Measurements from ENCODE around the gene MEA1. TPM values are rescaled to one million over a fixed set of nuclear protein-coding genes. Genes with fewer than 3 reads are reported as not detected.
A peak's percentile ranks its signal among the peaks of the same experiment; 100 is the strongest.

Gene MEA1
- total and polyA plus RNA-seq, 10 of the 15 experiments (the other 5 are each of a cell fraction or from before 2014, with no cell fraction given): 59.1 to 148 (median 96.4) TPM

DNA sequence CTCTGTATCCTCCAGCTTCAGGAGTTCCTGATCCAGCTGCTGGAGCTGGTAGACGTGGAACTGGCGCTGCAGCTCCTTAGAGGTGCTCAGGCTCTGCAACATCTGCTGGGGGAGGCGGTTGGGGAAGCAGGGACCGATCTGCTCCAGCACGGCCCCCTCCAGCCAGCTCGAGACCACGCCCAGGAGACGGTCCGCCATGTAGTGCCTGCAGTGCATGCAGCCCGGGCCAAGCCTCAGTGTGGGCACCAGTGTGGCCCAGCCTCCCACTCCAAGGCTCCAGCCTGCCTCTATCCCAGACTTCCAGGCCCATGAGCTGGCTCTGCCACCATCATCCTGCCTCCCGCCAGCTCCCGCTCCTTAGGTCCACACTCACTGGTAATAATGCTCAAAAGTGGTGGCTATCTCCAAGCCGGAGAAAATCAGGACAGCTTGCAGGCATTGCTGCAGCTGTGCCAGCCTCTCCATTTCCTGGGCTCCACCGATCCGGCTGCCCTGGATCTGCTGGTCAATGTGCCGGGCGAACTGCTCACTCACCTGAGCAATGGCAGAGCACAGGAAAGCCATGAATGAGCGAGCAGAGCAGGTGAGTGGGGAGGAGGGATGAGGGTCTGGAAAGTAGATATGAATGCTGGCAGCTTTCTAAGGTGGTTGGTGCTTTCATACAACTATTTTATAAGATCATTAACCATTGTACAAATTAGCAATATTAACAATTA is 27.0 kb upstream of the MEA1 start:
- no peaks in the 10 kb centered on the region for H3K4me1 ChIP-seq (ENCODE audit: control insufficient read depth, insufficient read depth, low read length)
- BruUV-seq (replicated peaks): no TSS peak
- no peak overlapping the region for H2AFZ ChIP-seq (ENCODE audit: control insufficient read depth, low read depth, low read length)
- no peak overlapping the region for H3K9ac ChIP-seq (ENCODE audit: control insufficient read depth, insufficient read depth, low read length)
- in situ Hi-C loops (cut with MboI) (no loop called here), intact Hi-C loops (cut with micrococcal nuclease; ENCODE audit: unreplicated experiment) (no loop called here)
- no peak for DNase-seq (ENCODE audit: low read depth, low spot score)
- H3K27me3 ChIP-seq (replicated peaks in 1 of 2; ENCODE audit: control insufficient read depth in 2 of 2, insufficient read depth in 2 of 2, low read length in 1 of 2): no peaks in the 10 kb centered on the region
- SMC1A ChIA-PET (ENCODE audit: uncharacterized antibody, unreplicated experiment): no interaction called here
- POLR2A ChIA-PET: interaction anchor here (0.6 kb wide), 1 partner anchor 137 kb away, joined by 3 read pairs; no protein-coding TSS in a partner anchor
- H3K4me3 ChIP-seq: no peak overlapping the region
- RAD21 ChIA-PET (ENCODE audit: unreplicated experiment): no interaction called here
- H3K36me3 ChIP-seq (ENCODE audit: control insufficient read depth in 2 of 2, insufficient read depth in 2 of 2, low read length in 1 of 2): peaks cover 11 to 20% of the 10 kb centered on the region in 2 experiments
- FAIRE-seq: no peak
- no peaks in the 10 kb centered on the region for H3K9me3 ChIP-seq (replicated peaks; ENCODE audit: control insufficient read depth, insufficient read depth, low read length)
- WGBS (ENCODE audit: insufficient coverage, insufficient replicate concordance, low lambda C conversion rate, missing lambda C conversion rate): 92% methylated on average over 18 of the region's 18 CpGs
- H3K4me2 ChIP-seq (ENCODE audit: control insufficient read depth, insufficient read depth): no peak overlapping the region
- no peaks in the 10 kb centered on the region for H4K20me1 ChIP-seq (ENCODE audit: control insufficient read depth, insufficient read depth)
- no peak for TF ChIP-seq RBBP5 (conservative IDR thresholded peaks at IDR 0.05)
- peak; percentile 42; the same call in 1 of the 2 replicates for TF ChIP-seq POLR2A (IDR thresholded peaks at IDR 0.05; ENCODE audit: low read depth, low read length)
- H3K79me2 ChIP-seq (ENCODE audit: control insufficient read depth, insufficient read depth, low read length): no peaks in the 10 kb centered on the region
- ATAC-seq: no peak
- CTCF ChIA-PET: interaction anchor here (0.6 kb wide), 1 partner anchor 108 kb away, joined by 3 read pairs; no protein-coding TSS in a partner anchor
- H3K27ac ChIP-seq (ENCODE audit: control insufficient read depth, insufficient read depth): no peak overlapping the region

DNA sequence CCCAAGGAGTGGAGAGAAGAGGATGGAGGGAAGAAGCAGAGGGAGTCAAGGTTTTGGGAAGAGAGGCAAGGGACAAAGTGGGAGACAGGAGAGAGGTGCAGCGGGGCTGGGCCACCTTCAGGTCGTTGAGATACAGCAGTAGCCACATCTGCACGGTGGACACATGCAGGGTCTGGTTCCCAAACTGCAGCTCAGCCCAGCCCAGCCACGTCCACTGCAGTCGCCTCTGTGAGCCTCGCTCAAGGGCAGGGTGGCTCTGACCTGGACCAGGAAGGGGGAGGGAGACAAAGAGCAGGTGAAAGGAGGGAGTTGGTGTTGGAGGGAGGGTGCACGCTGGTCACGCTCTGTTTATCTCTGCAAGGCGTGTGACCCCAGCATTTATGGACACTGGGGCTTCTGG is 25.0 kb upstream of the MEA1 start:
- H3K4me2 ChIP-seq (ENCODE audit: control insufficient read depth, insufficient read depth): no peak overlapping the region
- no peaks in the 10 kb centered on the region for H3K4me1 ChIP-seq (ENCODE audit: control insufficient read depth, insufficient read depth, low read length)
- SMC1A ChIA-PET (ENCODE audit: uncharacterized antibody, unreplicated experiment): no interaction called here
- no peak overlapping the region for H3K27ac ChIP-seq (ENCODE audit: control insufficient read depth, insufficient read depth)
- no peak overlapping the region for H3K4me3 ChIP-seq
- no peak overlapping the region for H3K9ac ChIP-seq (ENCODE audit: control insufficient read depth, insufficient read depth, low read length)
- 80% methylated on average over 9 of the region's 9 CpGs for WGBS (ENCODE audit: insufficient coverage, insufficient replicate concordance, low lambda C conversion rate, missing lambda C conversion rate)
- intact Hi-C loops (cut with micrococcal nuclease; ENCODE audit: unreplicated experiment) (no loop called here), in situ Hi-C loops (cut with MboI) (no loop called here)
- no peak overlapping the region for H2AFZ ChIP-seq (ENCODE audit: control insufficient read depth, low read depth, low read length)
- no peaks in the 10 kb centered on the region for H4K20me1 ChIP-seq (ENCODE audit: control insufficient read depth, insufficient read depth)
- CTCF ChIA-PET: no interaction called here
- H3K9me3 ChIP-seq (replicated peaks; ENCODE audit: control insufficient read depth, insufficient read depth, low read length): no peaks in the 10 kb centered on the region
- RAD21 ChIA-PET (ENCODE audit: unreplicated experiment): no interaction called here
- no peaks in the 10 kb centered on the region for H3K27me3 ChIP-seq (replicated peaks in 1 of 2; ENCODE audit: control insufficient read depth in 2 of 2, insufficient read depth in 2 of 2, low read length in 1 of 2)
- H3K36me3 ChIP-seq (ENCODE audit: control insufficient read depth in 2 of 2, insufficient read depth in 2 of 2, low read length in 1 of 2): peaks cover 13 to 14% of the 10 kb centered on the region in 2 experiments
- ATAC-seq (no peak), DNase-seq (ENCODE audit: low read depth, low spot score) (no peak), FAIRE-seq (no peak)
- H3K79me2 ChIP-seq (ENCODE audit: control insufficient read depth, insufficient read depth, low read length): no peaks in the 10 kb centered on the region
- POLR2A ChIA-PET: interaction anchor here (0.7 kb wide), 1 partner anchor 66 kb away, joined by 3 read pairs; no protein-coding TSS in a partner anchor
- no TSS peak for BruUV-seq (replicated peaks)
- TF ChIP-seq, protein P1, sequence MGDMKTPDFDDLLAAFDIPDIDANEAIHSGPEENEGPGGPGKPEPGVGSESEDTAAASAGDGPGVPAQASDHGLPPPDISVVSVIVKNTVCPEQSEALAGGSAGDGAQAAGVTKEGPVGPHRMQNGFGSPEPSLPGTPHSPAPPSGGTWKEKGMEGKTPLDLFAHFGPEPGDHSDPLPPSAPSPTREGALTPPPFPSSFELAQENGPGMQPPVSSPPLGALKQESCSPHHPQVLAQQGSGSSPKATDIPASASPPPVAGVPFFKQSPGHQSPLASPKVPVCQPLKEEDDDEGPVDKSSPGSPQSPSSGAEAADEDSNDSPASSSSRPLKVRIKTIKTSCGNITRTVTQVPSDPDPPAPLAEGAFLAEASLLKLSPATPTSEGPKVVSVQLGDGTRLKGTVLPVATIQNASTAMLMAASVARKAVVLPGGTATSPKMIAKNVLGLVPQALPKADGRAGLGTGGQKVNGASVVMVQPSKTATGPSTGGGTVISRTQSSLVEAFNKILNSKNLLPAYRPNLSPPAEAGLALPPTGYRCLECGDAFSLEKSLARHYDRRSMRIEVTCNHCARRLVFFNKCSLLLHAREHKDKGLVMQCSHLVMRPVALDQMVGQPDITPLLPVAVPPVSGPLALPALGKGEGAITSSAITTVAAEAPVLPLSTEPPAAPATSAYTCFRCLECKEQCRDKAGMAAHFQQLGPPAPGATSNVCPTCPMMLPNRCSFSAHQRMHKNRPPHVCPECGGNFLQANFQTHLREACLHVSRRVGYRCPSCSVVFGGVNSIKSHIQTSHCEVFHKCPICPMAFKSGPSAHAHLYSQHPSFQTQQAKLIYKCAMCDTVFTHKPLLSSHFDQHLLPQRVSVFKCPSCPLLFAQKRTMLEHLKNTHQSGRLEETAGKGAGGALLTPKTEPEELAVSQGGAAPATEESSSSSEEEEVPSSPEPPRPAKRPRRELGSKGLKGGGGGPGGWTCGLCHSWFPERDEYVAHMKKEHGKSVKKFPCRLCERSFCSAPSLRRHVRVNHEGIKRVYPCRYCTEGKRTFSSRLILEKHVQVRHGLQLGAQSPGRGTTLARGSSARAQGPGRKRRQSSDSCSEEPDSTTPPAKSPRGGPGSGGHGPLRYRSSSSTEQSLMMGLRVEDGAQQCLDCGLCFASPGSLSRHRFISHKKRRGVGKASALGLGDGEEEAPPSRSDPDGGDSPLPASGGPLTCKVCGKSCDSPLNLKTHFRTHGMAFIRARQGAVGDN (IDR thresholded peaks at IDR 0.05): no peak
- no peak for TF ChIP-seq IRF4 (IDR thresholded peaks at IDR 0.05; ENCODE audit: low read depth, low read length)
- no peak for TF ChIP-seq HDAC2 (IDR thresholded peaks at IDR 0.05)
- no peak for TF ChIP-seq SMARCA5 (IDR thresholded peaks at IDR 0.05)
- no peak for TF ChIP-seq POLR2AphosphoS5 (IDR thresholded peaks at IDR 0.05; ENCODE audit: low read length)
- no peak for TF ChIP-seq STAT3 (IDR thresholded peaks at IDR 0.05; ENCODE audit: low read depth, low read length)
- no peak for TF ChIP-seq IKZF1 (conservative IDR thresholded peaks at IDR 0.05)
- no peak for TF ChIP-seq CBX3 (IDR thresholded peaks at IDR 0.05; ENCODE audit: borderline replicate concordance, low read depth)
- no peak for TF ChIP-seq EZH2 (IDR thresholded peaks at IDR 0.05; ENCODE audit: borderline replicate concordance, control insufficient read depth, low read depth, low read length)
- TF ChIP-seq, protein P2, sequence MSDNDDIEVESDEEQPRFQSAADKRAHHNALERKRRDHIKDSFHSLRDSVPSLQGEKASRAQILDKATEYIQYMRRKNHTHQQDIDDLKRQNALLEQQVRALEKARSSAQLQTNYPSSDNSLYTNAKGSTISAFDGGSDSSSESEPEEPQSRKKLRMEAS (IDR thresholded peaks at IDR 0.05; ENCODE audit: low read depth, low read length): no peak
- no peak for TF ChIP-seq ZSCAN29 (IDR thresholded peaks at IDR 0.05)
- no peak for TF ChIP-seq ZNF384 (IDR thresholded peaks at IDR 0.05; ENCODE audit: borderline replicate concordance, low read depth, low read length)
